ES-I3 (cell line): ENCODE measurements around the gene EXOC7.

Experiments used
- H3K36me3 ChIP-seq: 2 replicates; pipeline ENCODE4 v1.6.1; 2013; ENCODE audit warnings: mild to moderate bottlenecking, low read length, control low read depth, moderate library complexity; ENCODE audit not compliant: insufficient read depth
- H3K4me1 ChIP-seq: 2 replicates; pipeline ENCODE4 v1.6.1; 2013; ENCODE audit warnings: mild to moderate bottlenecking, control low read depth, low read length; ENCODE audit not compliant: insufficient read depth
- H3K9ac ChIP-seq: 2 replicates; pipeline ENCODE4 v1.6.1; 2013; ENCODE audit warnings: low read depth, mild to moderate bottlenecking, low read length, moderate library complexity
- H3K9me3 ChIP-seq: 2 replicates; pipeline ENCODE4 v1.6.1; 2013; ENCODE audit warnings: mild to moderate bottlenecking, low read length, moderate library complexity; ENCODE audit not compliant: control insufficient read depth, insufficient read depth

Gene EXOC7

GRCh38 chr17:76119409-76120371 lies 16.1 kb upstream of the EXOC7 start:
- Histone ChIP-seq H3K4me1 (peaks cover 11% of the 10 kb centered on the region), H3K9me3 (no peaks in the 10 kb centered on the region), H3K9ac (no peak overlapping the region), H3K36me3 (no peaks in the 10 kb centered on the region)

- Histone ChIP-seq H3K4me1 (peaks cover 4% of the 10 kb centered on the region), H3K9ac (no peak overlapping the region), H3K36me3 (no peaks in the 10 kb centered on the region), H3K9me3 (no peaks in the 10 kb centered on the region)
Observed at GRCh38 chr17:76115138-76115754, 11.7 kb upstream of the EXOC7 start.

GRCh38 chr17:76111956-76112355 lies 8.4 kb upstream of the EXOC7 start:
- Histone ChIP-seq H3K9ac (no peak overlapping the region), H3K4me1 (no peaks in the 10 kb centered on the region), H3K9me3 (no peaks in the 10 kb centered on the region), H3K36me3 (no peaks in the 10 kb centered on the region)

GRCh38 chr17:76107509-76107908 lies 3.9 kb upstream of the EXOC7 start:
- H3K36me3 ChIP-seq, result no peaks in the 10 kb centered on the region
- no peak overlapping the region for H3K9ac ChIP-seq
- H3K4me1 ChIP-seq, result peaks cover 12% of the 10 kb centered on the region
- no peaks in the 10 kb centered on the region for H3K9me3 ChIP-seq

GRCh38 chr17:76106703-76107102 lies 3.1 kb upstream of the EXOC7 start:
- Histone ChIP-seq H3K4me1 (peaks cover 12% of the 10 kb centered on the region), H3K9me3 (no peaks in the 10 kb centered on the region), H3K36me3 (peaks cover 1% of the 10 kb centered on the region; the same call in 1 of the 2 replicates), H3K9ac (no peak overlapping the region)

- Histone ChIP-seq H3K36me3 (peaks cover 14% of the 10 kb centered on the region), H3K9ac (no peak overlapping the region; the same call in 1 of the 2 replicates), H3K4me1 (peaks cover 12% of the 10 kb centered on the region), H3K9me3 (no peaks in the 10 kb centered on the region)
Observed at GRCh38 chr17:76104896-76105231, 1.3 kb upstream of the EXOC7 start.

GRCh38 chr17:76104140-76104895 lies 731 bp upstream of the EXOC7 start:
- no peaks in the 10 kb centered on the region for H3K9me3 ChIP-seq
- peaks cover 12% of the 10 kb centered on the region for H3K4me1 ChIP-seq
- H3K36me3 ChIP-seq, result peaks cover 14% of the 10 kb centered on the region
- H3K9ac ChIP-seq, result peak overlapping the region; percentile 76

GRCh38 chr17:76102944-76103273 lies 678 bp downstream of the EXOC7 start:
- Histone ChIP-seq H3K36me3 (peaks cover 14% of the 10 kb centered on the region), H3K9ac (peak overlapping the region; percentile 76), H3K4me1 (peaks cover 12% of the 10 kb centered on the region), H3K9me3 (no peaks in the 10 kb centered on the region)

- Histone ChIP-seq H3K4me1 (no peaks in the 10 kb centered on the region), H3K36me3 (peaks cover 41% of the 10 kb centered on the region), H3K9me3 (no peaks in the 10 kb centered on the region), H3K9ac (no peak overlapping the region)
Observed at GRCh38 chr17:76097716-76098295, 5.8 kb downstream of the EXOC7 start.

- Histone ChIP-seq H3K4me1 (no peaks in the 10 kb centered on the region), H3K9me3 (no peaks in the 10 kb centered on the region), H3K9ac (no peak overlapping the region), H3K36me3 (peaks cover 38% of the 10 kb centered on the region)
Observed at GRCh38 chr17:76095943-76096342, 7.6 kb downstream of the EXOC7 start.

GRCh38 chr17:76094046-76094445 lies 9.5 kb downstream of the EXOC7 start:
- Histone ChIP-seq H3K36me3 (peaks cover 32% of the 10 kb centered on the region), H3K9me3 (no peaks in the 10 kb centered on the region), H3K9ac (no peak overlapping the region), H3K4me1 (no peaks in the 10 kb centered on the region)

- Histone ChIP-seq H3K9me3 (no peaks in the 10 kb centered on the region), H3K9ac (no peak overlapping the region), H3K4me1 (no peaks in the 10 kb centered on the region), H3K36me3 (peaks cover 38% of the 10 kb centered on the region)
Observed at GRCh38 chr17:76092526-76093413, 10.8 kb downstream of the EXOC7 start.

- no peaks in the 10 kb centered on the region for H3K9me3 ChIP-seq
- H3K36me3 ChIP-seq, result peaks cover 34% of the 10 kb centered on the region
- H3K4me1 ChIP-seq, result no peaks in the 10 kb centered on the region
- no peak overlapping the region for H3K9ac ChIP-seq
Observed at GRCh38 chr17:76091526-76092286, 11.9 kb downstream of the EXOC7 start.
